H9 (cell line): Measurements from ENCODE around the gene CENPP. TPM values are rescaled to one million over a fixed set of nuclear protein-coding genes. Genes with fewer than 3 reads are reported as not detected.

Experiments
- DNase-seq: peaks from one replicate; pipeline ENCODE4 v3.0.0-alpha.2; 2017
- H2AFZ ChIP-seq: one replicate; pipeline ENCODE4 v1.6.1; 2013; ENCODE audit warnings: mild to moderate bottlenecking, low read length, control low read depth, moderate library complexity
- H2AK5ac ChIP-seq: 2 replicates; pipeline ENCODE4 v1.6.1; 2013; ENCODE audit warnings: low read length, control low read depth, mixed read lengths; ENCODE audit not compliant: insufficient read length
- H2BK120ac ChIP-seq: one replicate; pipeline ENCODE4 v1.6.1; 2013; ENCODE audit warnings: low read depth, mild to moderate bottlenecking, low read length, control low read depth, inconsistent platforms; ENCODE audit not compliant: poor library complexity, severe bottlenecking
- H2BK12ac ChIP-seq: 2 replicates; pipeline ENCODE4 v1.6.1; 2013; ENCODE audit warnings: low read length, control low read depth, mixed read lengths, low read depth; ENCODE audit not compliant: insufficient read length
- H2BK15ac ChIP-seq: 2 replicates; pipeline ENCODE4 v1.6.1; 2013; ENCODE audit warnings: low read depth, low read length, control low read depth
- H2BK20ac ChIP-seq: one replicate; pipeline ENCODE4 v1.6.1; 2013; ENCODE audit warnings: low read depth, mild to moderate bottlenecking, low read length, control low read depth, inconsistent platforms; ENCODE audit not compliant: poor library complexity, severe bottlenecking
- H2BK5ac ChIP-seq: 2 replicates; pipeline ENCODE4 v1.6.1; 2013; ENCODE audit warnings: low read length, control low read depth, mixed read lengths; ENCODE audit not compliant: insufficient read length
- H3K14ac ChIP-seq: 2 replicates; pipeline ENCODE4 v1.6.1; 2013; ENCODE audit warnings: low read length, control low read depth; ENCODE audit not compliant: insufficient read depth
- H3K18ac ChIP-seq: 2 replicates; pipeline ENCODE4 v1.6.1; 2013; ENCODE audit warnings: low read depth, mild to moderate bottlenecking, mixed read lengths, low read length, control low read depth; ENCODE audit not compliant: insufficient read length
- H3K23ac ChIP-seq: 2 replicates; pipeline ENCODE4 v1.6.1; 2013; ENCODE audit warnings: low read length, control low read depth, mixed read lengths, low read depth; ENCODE audit not compliant: insufficient read length
- H3K23me2 ChIP-seq: 2 replicates; pipeline ENCODE4 v1.6.1; 2013; ENCODE audit warnings: low read depth, mild to moderate bottlenecking, mixed read lengths, low read length, control low read depth; ENCODE audit not compliant: insufficient read length, poor library complexity, severe bottlenecking
- H3K27ac ChIP-seq: 2 replicates; pipeline ENCODE4 v1.5.1; 2013; ENCODE audit warnings: low read length, control low read depth, mixed read lengths, low read depth; ENCODE audit not compliant: insufficient read length
- H3K27me3 ChIP-seq: 2 replicates; pipeline ENCODE4 v1.6.1; 2013; ENCODE audit warnings: low read length, control low read depth, inconsistent platforms; ENCODE audit not compliant: insufficient read depth
- H3K4ac ChIP-seq: 2 replicates; pipeline ENCODE4 v1.6.1; 2013; ENCODE audit warnings: low read depth, mild to moderate bottlenecking, control low read depth, inconsistent platforms, low read length, moderate library complexity
- H3K4me1 ChIP-seq: 2 replicates; pipeline ENCODE4 v1.6.1; 2013; ENCODE audit warnings: low read length, control low read depth, inconsistent platforms; ENCODE audit not compliant: insufficient read depth
- H3K4me2 ChIP-seq: 2 replicates; pipeline ENCODE4 v1.6.1; 2013; ENCODE audit warnings: low read length, control low read depth, mixed read lengths; ENCODE audit not compliant: insufficient read length, insufficient read depth
- H3K56ac ChIP-seq: 2 replicates; pipeline ENCODE4 v1.6.1; 2013; ENCODE audit warnings: low read depth, mild to moderate bottlenecking, mixed read lengths, low read length, control low read depth; ENCODE audit not compliant: insufficient read length
- H3K79me1 ChIP-seq: 2 replicates; pipeline ENCODE4 v1.6.1; 2013; ENCODE audit warnings: low read depth, mild to moderate bottlenecking, moderate library complexity, low read length, control low read depth, inconsistent platforms; ENCODE audit not compliant: insufficient read depth, poor library complexity, severe bottlenecking
- H3K79me2 ChIP-seq: 2 replicates; pipeline ENCODE4 v1.6.1; 2013; ENCODE audit warnings: low read length, control low read depth, inconsistent platforms; ENCODE audit not compliant: insufficient read depth
- H3K9ac ChIP-seq: 2 replicates; pipeline ENCODE4 v1.6.1; 2013; ENCODE audit warnings: low read length, control low read depth, mixed read lengths; ENCODE audit not compliant: insufficient read length; ENCODE audit errors: extremely low read depth
- H3K9me3 ChIP-seq: one replicate; pipeline ENCODE4 v1.6.1; 2013; ENCODE audit warnings: low read depth, low read length, inconsistent platforms; ENCODE audit not compliant: control insufficient read depth
- H3T11ph ChIP-seq: one replicate; pipeline ENCODE4 v1.6.1; 2013; ENCODE audit warnings: mild to moderate bottlenecking, low read length, control low read depth, inconsistent platforms
- H4K20me1 ChIP-seq: one replicate; pipeline ENCODE4 v1.6.1; 2013; ENCODE audit not compliant: control insufficient read depth, insufficient read length, insufficient read depth
- H4K5ac ChIP-seq: 2 replicates; pipeline ENCODE4 v1.6.1; 2013; ENCODE audit warnings: low read depth, mild to moderate bottlenecking, mixed read lengths, low read length, control low read depth; ENCODE audit not compliant: insufficient read length
- H4K8ac ChIP-seq: replicated peaks from 2 replicates; pipeline ENCODE4 v1.6.1; 2013; ENCODE audit warnings: low read length, control low read depth, mixed read lengths, low read depth; ENCODE audit not compliant: insufficient read length
- H4K91ac ChIP-seq: 2 replicates; pipeline ENCODE4 v1.6.1; 2013; ENCODE audit warnings: low read depth, mild to moderate bottlenecking, moderate library complexity, mixed read lengths, low read length, control low read depth; ENCODE audit not compliant: insufficient read length
- H3K27ac Mint-ChIP-seq, 3 experiments: 2 replicates in 2 of 3; 3 replicates in 1 of 3; pipeline ENCODE4 v1.8.0; 2020 to 2021; ENCODE audit warnings: mixed read lengths in 3 of 3, mild to moderate bottlenecking in 1 of 3, moderate library complexity in 1 of 3
- H3K27me3 Mint-ChIP-seq: 2 replicates; pipeline ENCODE4 v1.8.0; 2021; ENCODE audit warnings: low read depth, mild to moderate bottlenecking, moderate library complexity, mixed read lengths
- H3K36me3 Mint-ChIP-seq, 3 experiments: 2 replicates in 2 of 3; 3 replicates in 1 of 3; pipeline ENCODE4 v1.8.0; 2020 to 2021; ENCODE audit warnings: low read depth in 3 of 3, mixed read lengths in 3 of 3; ENCODE audit not compliant: insufficient read depth in 1 of 3
- H3K4me1 Mint-ChIP-seq, 2 experiments: 2 replicates each; pipeline ENCODE4 v1.8.0; 2020; ENCODE audit warnings: mixed read lengths in 2 of 2
- H3K4me3 Mint-ChIP-seq, 2 experiments: 2 replicates in 1 of 2; 3 replicates in 1 of 2; pipeline ENCODE4 v1.8.0; 2020 to 2021; ENCODE audit warnings: mild to moderate bottlenecking in 2 of 2, mixed read lengths in 2 of 2, moderate library complexity in 1 of 2
- H3K9me3 Mint-ChIP-seq, 2 experiments: 2 replicates in 1 of 2; 3 replicates in 1 of 2; pipeline ENCODE4 v1.8.0; 2020; ENCODE audit warnings: mild to moderate bottlenecking in 2 of 2, mixed read lengths in 2 of 2, moderate library complexity in 1 of 2
- CTCF ChIP-seq: fragments of 200-600 bp; sonication (generic); conservative IDR thresholded peaks from 3 replicates; pipeline ENCODE4 v1.8.0; 2021; ENCODE audit warnings: antibody characterized with exemption, mild to moderate bottlenecking
- WGBS: extraction: QIAGEN DNeasy Blood & Tissue Kit; methylation state at CpG from one replicate; pipeline ENCODE4 v1.1.7; 2013; ENCODE audit warnings: missing lambda C conversion rate, low lambda C conversion rate, mixed read lengths; ENCODE audit not compliant: insufficient read length; ENCODE audit errors: extremely low coverage; 5-methylcytosine and 5-hydroxymethylcytosine counted together
- total RNA-seq: library from RNA; stranded (reverse); gene quantifications from 2 replicates; pipeline ENCODE4 v1.2.1, GENCODE V29; 2021

CENPP gene
- total RNA-seq, 1 experiment from 2014 or later = 9.1 TPM

- H3K56ac ChIP-seq = no peak overlapping the region
- H3T11ph ChIP-seq = no peak overlapping the region
- no peak overlapping the region for H3K23ac ChIP-seq
- no peak overlapping the region for H3K14ac ChIP-seq
- no peak overlapping the region for H2BK15ac ChIP-seq
- no peak overlapping the region for H3K27ac ChIP-seq
- no peak overlapping the region for H2BK12ac ChIP-seq
- H3K4me1 ChIP-seq = no peaks in the 10 kb centered on the region
- H3K79me2 ChIP-seq = no peaks in the 10 kb centered on the region
- no peak overlapping the region for H3K4ac ChIP-seq
- no peaks in the 10 kb centered on the region for H4K20me1 ChIP-seq
- no peak for TF ChIP-seq CTCF
- WGBS = no CpG with 5 or more reads among the region's 1 CpG
- H3K9me3 ChIP-seq = no peaks in the 10 kb centered on the region
- H3K4me3 Mint-ChIP-seq = no peak overlapping the region
- H3K4me2 ChIP-seq = no peak overlapping the region
- peaks cover 5 to 8% of the 10 kb centered on the region in 2 experiments; a peak in 2 of 4 replicates for H3K4me1 Mint-ChIP-seq
- H4K8ac ChIP-seq = no peak overlapping the region
- H3K23me2 ChIP-seq = no peaks in the 10 kb centered on the region
- no peak overlapping the region for H3K9ac ChIP-seq
- no peaks in the 10 kb centered on the region for H3K79me1 ChIP-seq
- H2AFZ ChIP-seq = no peak overlapping the region
- no peak overlapping the region for H2BK5ac ChIP-seq
- no peaks in the 10 kb centered on the region for H3K27me3 ChIP-seq
- no peak overlapping the region for H2BK120ac ChIP-seq
- no peak overlapping the region for H3K27ac Mint-ChIP-seq
- no peak overlapping the region for H2BK20ac ChIP-seq
- no peak overlapping the region for H3K18ac ChIP-seq
- no peaks in the 10 kb centered on the region for H3K27me3 Mint-ChIP-seq
- H3K36me3 Mint-ChIP-seq = peaks cover 19 to 66% (median 56%) of the 10 kb centered on the region in 3 experiments; a peak in 6 of 7 replicates
- no peak for DNase-seq
- no peak overlapping the region for H4K5ac ChIP-seq
- no peaks in the 10 kb centered on the region for H3K9me3 Mint-ChIP-seq
- H4K91ac ChIP-seq = no peak overlapping the region
- H2AK5ac ChIP-seq = no peak overlapping the region
These were observed 26.6 kb upstream of the CENPP start for GRCh38 chr9:92299116-92299515.
